ENCODE measurements around the gene B3GALT4. TPM values are rescaled to one million over a fixed set of nuclear protein-coding genes. Genes with fewer than 3 reads are reported as not detected.
A peak's percentile ranks its signal among the peaks of the same experiment; 100 is the strongest.

B3GALT4 gene
- total and polyA plus RNA-seq, 12 donors: 2.6 to 23.7 (median 13.7) TPM

DNA sequence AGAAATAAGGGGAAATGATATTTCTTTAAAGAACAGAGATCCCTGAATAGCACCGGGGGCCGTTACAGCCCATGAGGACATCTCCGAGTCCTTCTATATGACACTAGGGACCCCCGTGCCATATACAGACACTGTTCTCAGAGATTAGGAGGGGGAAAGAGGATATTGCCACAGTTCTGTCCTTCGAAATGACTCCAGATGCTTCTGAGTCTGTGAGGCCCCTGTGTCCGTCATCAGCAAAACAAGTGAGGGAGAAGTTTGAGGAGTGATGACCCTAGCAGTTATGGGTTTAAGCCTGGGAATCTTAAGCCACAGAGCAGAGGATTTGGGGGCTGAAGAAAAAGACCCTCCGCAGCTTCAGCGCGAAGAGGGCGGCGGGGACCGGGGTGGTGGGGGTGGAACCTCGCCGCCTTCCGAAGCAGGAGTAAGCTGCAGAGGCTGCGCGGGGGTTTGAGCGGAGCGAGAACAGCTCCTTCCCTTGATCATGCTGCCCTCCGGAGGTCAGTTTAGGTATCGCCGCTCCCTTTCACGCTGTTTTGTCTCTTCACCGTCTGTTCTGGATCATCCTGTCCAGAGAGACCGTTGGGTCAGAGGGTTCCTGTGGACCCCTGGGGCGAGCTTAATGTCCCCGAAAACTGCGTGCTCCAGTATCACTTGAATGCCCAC is 28.8 kb upstream of the B3GALT4 start:
- intact Hi-C loops (cut with DNase I): loop anchor here (5.0 to 10.0 kb wide), 5 partner anchors 36 to 233 kb away; partner anchors contain the start of gene RING1 (in 1 of the 2)
- TF ChIP-seq, protein P1, sequence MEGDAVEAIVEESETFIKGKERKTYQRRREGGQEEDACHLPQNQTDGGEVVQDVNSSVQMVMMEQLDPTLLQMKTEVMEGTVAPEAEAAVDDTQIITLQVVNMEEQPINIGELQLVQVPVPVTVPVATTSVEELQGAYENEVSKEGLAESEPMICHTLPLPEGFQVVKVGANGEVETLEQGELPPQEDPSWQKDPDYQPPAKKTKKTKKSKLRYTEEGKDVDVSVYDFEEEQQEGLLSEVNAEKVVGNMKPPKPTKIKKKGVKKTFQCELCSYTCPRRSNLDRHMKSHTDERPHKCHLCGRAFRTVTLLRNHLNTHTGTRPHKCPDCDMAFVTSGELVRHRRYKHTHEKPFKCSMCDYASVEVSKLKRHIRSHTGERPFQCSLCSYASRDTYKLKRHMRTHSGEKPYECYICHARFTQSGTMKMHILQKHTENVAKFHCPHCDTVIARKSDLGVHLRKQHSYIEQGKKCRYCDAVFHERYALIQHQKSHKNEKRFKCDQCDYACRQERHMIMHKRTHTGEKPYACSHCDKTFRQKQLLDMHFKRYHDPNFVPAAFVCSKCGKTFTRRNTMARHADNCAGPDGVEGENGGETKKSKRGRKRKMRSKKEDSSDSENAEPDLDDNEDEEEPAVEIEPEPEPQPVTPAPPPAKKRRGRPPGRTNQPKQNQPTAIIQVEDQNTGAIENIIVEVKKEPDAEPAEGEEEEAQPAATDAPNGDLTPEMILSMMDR (IDR thresholded peaks at IDR 0.05): peak; percentile 91 to 99 (median 99)
- no peak for TF ChIP-seq POLR2A (IDR thresholded peaks at IDR 0.05)
- H3K36me3 ChIP-seq (replicated peaks in 1 of 2): no peaks in the 10 kb centered on the region
- peak; percentile 80 to 96 (median 91) for DNase-seq
- H3K27ac ChIP-seq: peak overlapping the region in 4 of 5 donors; percentile 89 to 96 (median 93)
- peaks cover 20 to 23% of the 10 kb centered on the region in 2 donors for H3K4me1 ChIP-seq (replicated peaks in 1 of 2)
- H3K27me3 ChIP-seq: no peaks in the 10 kb centered on the region
- H3K4me3 ChIP-seq: peak overlapping the region in 2 of 4 donors; percentile 27 to 40
- WGBS, 4 donors: 4 to 10% (median 5%) methylated on average over 12 to 28 of the region's 28 CpGs
- H3K9me3 ChIP-seq (replicated peaks in 1 of 3): no peaks in the 10 kb centered on the region

- intact Hi-C loops (cut with DNase I): loop anchor here (5.0 to 10.0 kb wide), 5 partner anchors 36 to 234 kb away; partner anchors contain the start of gene RING1 (in 1 of the 2)
- TF ChIP-seq, protein P1 (IDR thresholded peaks at IDR 0.05): peak in 2 of 6 experiments; percentile 6 to 48
- TF ChIP-seq POLR2A (IDR thresholded peaks at IDR 0.05): no peak
- peak overlapping the region; percentile 79 to 96 (median 93) for H3K27ac ChIP-seq
- H3K4me3 ChIP-seq: peak overlapping the region in 3 of 4 donors; percentile 19 to 40 (median 27)
- no peaks in the 10 kb centered on the region for H3K36me3 ChIP-seq (replicated peaks in 1 of 2)
- peak in 1 of 7 donors; percentile 51 for DNase-seq
- no peaks in the 10 kb centered on the region for H3K9me3 ChIP-seq (replicated peaks in 1 of 3)
- WGBS, 4 donors: 0 to 1% (median 0%) methylated on average over 1 to 18 of the region's 18 CpGs
- H3K27me3 ChIP-seq: no peaks in the 10 kb centered on the region
- H3K4me1 ChIP-seq (replicated peaks in 1 of 2): peaks cover 20 to 23% of the 10 kb centered on the region in 2 donors
Observed at GRCh38 chr6:33248643-33248931, 28.3 kb upstream of the B3GALT4 start.

DNA sequence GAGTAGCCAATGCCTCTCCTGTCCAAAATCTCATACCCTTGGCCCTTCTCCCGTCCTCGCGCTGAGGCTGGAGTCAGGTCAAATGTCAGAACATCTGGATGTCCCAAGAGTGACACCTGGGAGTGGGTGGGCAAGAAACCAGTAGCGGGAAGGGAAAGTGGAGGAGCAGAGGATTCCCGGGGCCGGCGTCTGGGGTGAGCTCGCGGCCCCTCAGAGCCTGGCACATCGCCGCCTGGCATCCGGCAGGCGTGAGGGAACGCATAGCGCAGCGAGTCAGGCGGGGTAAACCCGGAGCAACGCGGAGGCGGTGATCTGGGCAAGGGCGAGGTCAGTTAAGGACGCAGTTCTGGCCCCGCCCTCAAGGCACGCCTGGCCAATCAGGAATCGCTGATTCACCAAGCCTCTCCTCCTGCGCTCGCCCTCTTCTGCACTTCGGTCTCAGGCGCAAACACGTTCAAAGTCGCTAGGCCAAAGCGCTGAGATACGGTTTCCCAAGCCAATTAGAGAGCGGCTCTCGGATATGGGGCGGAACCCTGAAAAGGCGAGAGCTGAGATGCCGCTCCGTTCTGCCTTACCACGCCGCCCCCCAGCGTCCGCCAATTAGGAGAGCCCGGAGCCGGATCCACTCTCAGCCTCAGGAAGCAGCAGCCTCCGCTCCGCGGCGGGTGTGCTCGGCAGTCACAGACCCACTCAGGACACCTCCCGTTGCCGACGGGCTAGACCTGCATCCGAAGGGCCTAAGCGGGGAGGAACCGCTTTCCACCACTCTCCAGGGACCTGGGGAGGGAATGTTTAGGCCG is 27.8 kb upstream of the B3GALT4 start:
- no peaks in the 10 kb centered on the region for H3K36me3 ChIP-seq (replicated peaks in 1 of 2)
- TF ChIP-seq, protein P1 (IDR thresholded peaks at IDR 0.05): peak in 4 of 6 experiments; percentile 0 to 14 (median 10)
- TF ChIP-seq POLR2A (IDR thresholded peaks at IDR 0.05): peak; percentile 76 to 98
- H3K4me1 ChIP-seq (replicated peaks in 1 of 2): peaks cover 20 to 23% of the 10 kb centered on the region in 2 donors
- 0 to 1% (median 0%) methylated on average over 16 to 58 of the region's 58 CpGs for WGBS, 4 donors
- H3K4me3 ChIP-seq: peak overlapping the region in 3 of 4 donors; percentile 37 to 63 (median 40)
- H3K27me3 ChIP-seq: no peaks in the 10 kb centered on the region
- DNase-seq: peak; percentile 96 to 100 (median 99)
- peak overlapping the region; percentile 87 to 96 (median 93) for H3K27ac ChIP-seq
- intact Hi-C loops (cut with DNase I): loop anchor here (5.0 to 10.0 kb wide), 5 partner anchors 37 to 234 kb away; partner anchors contain the start of gene RING1 (in 1 of the 2)
- no peaks in the 10 kb centered on the region for H3K9me3 ChIP-seq (replicated peaks in 1 of 3)

Data from adrenal gland (tissue), 12 donors.